ENCODE measurements around the gene FLRT2.

The FLRT2 gene

GRCh38 chr14:85597701-85598100, 67.8 kb downstream of the FLRT2 start:
- TF ChIP-seq YY1 (IDR thresholded peaks at IDR 0.05; ENCODE audit: low read depth) (no peak), EP300 (IDR thresholded peaks at IDR 0.05; ENCODE audit: borderline replicate concordance) (no peak), CEBPB (IDR thresholded peaks at IDR 0.05) (no peak), REST (IDR thresholded peaks at IDR 0.05; ENCODE audit: low read depth) (no peak), USF1 (IDR thresholded peaks at IDR 0.05) (no peak)

GRCh38 chr14:85599939-85600338, 70.0 kb downstream of the FLRT2 start:
- no peak for TF ChIP-seq ZBTB7A (IDR thresholded peaks at IDR 0.05; ENCODE audit: low read depth)
- no peak for TF ChIP-seq CREB1 (IDR thresholded peaks at IDR 0.05; ENCODE audit: low read depth)
- no peak for TF ChIP-seq MAX (IDR thresholded peaks at IDR 0.05)
- no peak for TF ChIP-seq CEBPB (IDR thresholded peaks at IDR 0.05)
- TF ChIP-seq FOXM1 (IDR thresholded peaks at IDR 0.05; ENCODE audit: borderline replicate concordance, low read depth) = no peak

- TF ChIP-seq ZBTB7A (IDR thresholded peaks at IDR 0.05; ENCODE audit: low read depth) = no peak
- no peak for TF ChIP-seq EGR1 (IDR thresholded peaks at IDR 0.05)
- no peak for TF ChIP-seq CEBPB (IDR thresholded peaks at IDR 0.05)
- no peak for TF ChIP-seq RAD21 (IDR thresholded peaks at IDR 0.05; ENCODE audit: low read depth)
- no peak for TF ChIP-seq REST (IDR thresholded peaks at IDR 0.05; ENCODE audit: low read depth)
- no peak for TF ChIP-seq FOXM1 (IDR thresholded peaks at IDR 0.05; ENCODE audit: borderline replicate concordance, low read depth)
- no peak for TF ChIP-seq TEAD4 (IDR thresholded peaks at IDR 0.05)
- no peak for TF ChIP-seq TAF1 (IDR thresholded peaks at IDR 0.05; ENCODE audit: low read depth)
- no peak for TF ChIP-seq USF1 (IDR thresholded peaks at IDR 0.05)
- no peak for TF ChIP-seq NFIC (IDR thresholded peaks at IDR 0.05)
- TF ChIP-seq MAX (IDR thresholded peaks at IDR 0.05) = no peak
- no peak for TF ChIP-seq TCF12 (IDR thresholded peaks at IDR 0.05; ENCODE audit: low read depth)
- TF ChIP-seq YY1 (IDR thresholded peaks at IDR 0.05; ENCODE audit: low read depth) = no peak
These were observed 71.3 kb downstream of the FLRT2 start for GRCh38 chr14:85601246-85601645.

GRCh38 chr14:85601690-85602089, 71.7 kb downstream of the FLRT2 start:
- TF ChIP-seq NFIC (IDR thresholded peaks at IDR 0.05) (no peak), MAX (IDR thresholded peaks at IDR 0.05) (no peak), TAF1 (IDR thresholded peaks at IDR 0.05; ENCODE audit: low read depth) (no peak), REST (IDR thresholded peaks at IDR 0.05; ENCODE audit: low read depth) (no peak), RAD21 (IDR thresholded peaks at IDR 0.05; ENCODE audit: low read depth) (no peak)

GRCh38 chr14:85602345-85602744, 72.4 kb downstream of the FLRT2 start:
- TF ChIP-seq TCF12 (IDR thresholded peaks at IDR 0.05; ENCODE audit: low read depth) (no peak), YY1 (IDR thresholded peaks at IDR 0.05; ENCODE audit: low read depth) (no peak), CREB1 (IDR thresholded peaks at IDR 0.05; ENCODE audit: low read depth) (no peak), USF1 (IDR thresholded peaks at IDR 0.05) (no peak), FOXM1 (IDR thresholded peaks at IDR 0.05; ENCODE audit: borderline replicate concordance, low read depth) (no peak), EGR1 (IDR thresholded peaks at IDR 0.05) (no peak), TAF1 (IDR thresholded peaks at IDR 0.05; ENCODE audit: low read depth) (no peak)

Data from Ishikawa (cell line).